Activated naive CD8-positive, alpha-beta T cell (primary cell): ENCODE measurements around the gene GLUD1.
A peak's percentile ranks its signal among the peaks of the same experiment; 100 is the strongest.
"Not testable (repeated sequence)": the region's sequence is repeated elsewhere in the genome, so short reads cannot be mapped to it uniquely, and the experiment has no call there.

Source experiments
- H3K27ac Mint-ChIP-seq: one replicate; pipeline ENCODE4 v1.8.0; 2021; ENCODE audit warnings: mixed read lengths
- H3K27me3 Mint-ChIP-seq: one replicate; pipeline ENCODE4 v1.8.0; 2021; ENCODE audit warnings: mixed read lengths
- H3K36me3 Mint-ChIP-seq: one replicate; pipeline ENCODE4 v1.8.0; 2021; ENCODE audit warnings: mixed read lengths
- H3K4me1 Mint-ChIP-seq: one replicate; pipeline ENCODE4 v1.8.0; 2021; ENCODE audit warnings: low read depth, mixed read lengths
- H3K4me3 Mint-ChIP-seq: one replicate; pipeline ENCODE4 v1.8.0; 2021; ENCODE audit warnings: mild to moderate bottlenecking, mixed read lengths
- H3K9me3 Mint-ChIP-seq: one replicate; pipeline ENCODE4 v1.8.0; 2021; ENCODE audit warnings: low read depth, mixed read lengths

GLUD1 gene

DNA sequence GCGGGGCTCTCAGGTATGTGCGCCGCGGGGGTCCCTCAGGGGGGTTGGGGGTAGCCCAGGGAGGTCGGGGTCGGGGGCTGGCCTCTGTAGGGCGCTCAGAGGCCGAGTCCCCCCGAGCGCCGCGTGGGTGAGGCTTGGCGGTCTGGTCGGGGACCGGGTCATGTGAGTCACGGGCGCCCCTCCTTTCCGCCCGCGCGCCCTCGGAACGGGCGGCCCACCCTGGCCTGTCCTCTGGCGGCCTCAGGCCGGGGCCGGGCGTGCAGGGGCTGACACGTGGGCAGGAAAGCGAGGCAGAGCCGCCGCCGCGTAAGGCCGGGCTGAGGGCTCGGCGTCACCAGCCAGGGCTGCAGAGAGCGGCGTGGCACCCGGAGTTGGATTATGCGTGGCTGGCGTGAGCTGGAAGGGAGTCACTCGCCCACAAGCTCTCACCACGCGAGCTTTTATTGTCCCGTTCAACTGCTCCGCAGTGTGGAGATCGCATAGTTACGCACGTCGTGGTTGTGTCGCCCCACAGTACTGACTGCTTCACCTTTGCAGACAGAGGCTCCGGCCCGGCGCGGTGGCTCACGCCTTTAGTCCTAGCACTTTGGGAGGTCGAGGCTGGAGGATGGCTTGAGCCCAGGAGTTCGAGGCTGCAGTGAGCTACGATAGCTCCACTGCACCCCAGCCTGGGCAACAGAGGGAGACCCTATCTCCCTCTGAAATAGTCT is 748 bp upstream of the GLUD1 start:
- peak overlapping the region; percentile 91 for H3K27ac Mint-ChIP-seq
- peaks cover 13% of the 10 kb centered on the region for H3K36me3 Mint-ChIP-seq
- H3K4me1 Mint-ChIP-seq = peaks cover 50% of the 10 kb centered on the region
- peak overlapping the region; percentile 91 for H3K4me3 Mint-ChIP-seq
- no peaks in the 10 kb centered on the region for H3K9me3 Mint-ChIP-seq
- H3K27me3 Mint-ChIP-seq = no peaks in the 10 kb centered on the region

DNA sequence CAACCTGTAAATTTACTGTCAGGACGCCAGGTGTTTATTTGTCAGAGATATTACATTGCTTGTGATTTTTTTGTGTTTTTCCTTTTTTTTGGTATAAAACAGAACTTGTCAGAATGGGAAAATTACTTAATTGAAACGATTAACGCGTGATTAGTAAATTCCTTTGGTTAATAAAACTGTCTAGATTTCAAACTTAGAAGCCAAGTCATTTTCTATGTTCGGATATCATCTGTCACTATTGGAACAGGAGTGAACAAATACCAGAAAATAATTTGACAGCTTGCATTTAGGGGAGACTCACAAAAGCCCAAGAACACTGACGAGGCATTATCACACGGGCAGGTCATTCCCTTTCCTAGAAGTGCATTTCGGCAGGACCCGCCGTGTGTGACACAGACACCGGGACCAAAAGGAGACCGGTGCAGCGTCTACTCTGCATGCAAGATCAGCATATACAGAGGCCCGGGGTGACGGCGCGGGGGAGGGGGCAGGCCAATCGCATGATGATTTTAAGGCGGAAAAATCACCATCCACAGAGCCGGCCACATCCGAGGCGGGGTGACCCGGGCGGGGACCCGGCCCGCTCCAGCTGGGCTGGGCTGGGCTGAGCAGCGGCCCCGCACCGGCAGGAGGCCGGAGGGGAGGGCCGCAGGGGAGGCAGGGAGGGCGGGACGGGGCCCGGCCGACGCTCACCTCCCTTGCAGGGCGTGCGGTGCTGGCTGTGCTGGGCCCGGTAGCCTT is 841 bp downstream of the GLUD1 start:
- Mint-ChIP-seq H3K4me1 (peaks cover 59% of the 10 kb centered on the region), H3K9me3 (no peaks in the 10 kb centered on the region), H3K27ac (peak overlapping the region; percentile 93), H3K36me3 (peaks cover 5% of the 10 kb centered on the region), H3K27me3 (no peaks in the 10 kb centered on the region), H3K4me3 (peak overlapping the region; percentile 94)

DNA sequence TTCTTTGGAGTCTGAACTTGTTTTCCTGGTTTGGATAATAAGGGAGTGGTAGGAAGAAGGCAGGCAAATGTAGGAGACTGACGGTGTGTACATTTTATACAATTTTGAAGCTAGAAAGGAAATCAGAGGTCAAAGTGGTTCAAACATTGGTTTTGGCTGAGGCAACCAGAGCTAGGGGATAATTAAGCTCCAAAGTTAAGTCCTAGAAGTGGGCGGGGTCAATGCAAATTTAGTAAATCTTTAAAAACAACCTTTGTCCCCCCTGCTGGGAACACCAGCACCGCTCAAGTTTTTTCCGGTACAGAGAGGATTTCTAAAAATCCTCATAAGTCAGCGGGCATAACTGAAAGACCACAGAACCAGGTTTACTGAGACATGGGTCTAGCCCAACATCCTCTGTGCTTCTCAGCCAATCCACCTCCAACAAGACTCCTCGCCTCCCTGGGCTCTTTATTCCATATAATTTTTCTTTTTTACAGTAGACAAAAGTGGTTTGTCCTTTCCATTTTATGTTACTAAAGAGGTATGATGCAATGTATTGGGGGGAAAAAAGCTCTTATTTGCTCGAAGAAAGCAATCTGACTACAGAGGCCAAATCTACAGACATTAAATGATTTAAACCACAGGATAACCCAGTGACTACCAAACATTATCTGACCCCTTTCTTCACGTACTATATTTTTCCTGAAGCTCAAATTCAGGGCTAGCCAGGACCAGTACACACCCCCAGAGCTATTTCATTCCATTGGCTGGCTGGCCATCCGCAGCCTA is 1.6 kb downstream of the GLUD1 start:
- H3K4me1 Mint-ChIP-seq = peaks cover 63% of the 10 kb centered on the region
- no peaks in the 10 kb centered on the region for H3K9me3 Mint-ChIP-seq
- H3K27me3 Mint-ChIP-seq = no peaks in the 10 kb centered on the region
- H3K36me3 Mint-ChIP-seq = peaks cover 6% of the 10 kb centered on the region
- H3K4me3 Mint-ChIP-seq = peak overlapping the region; percentile 94
- peak overlapping the region; percentile 88 for H3K27ac Mint-ChIP-seq

DNA sequence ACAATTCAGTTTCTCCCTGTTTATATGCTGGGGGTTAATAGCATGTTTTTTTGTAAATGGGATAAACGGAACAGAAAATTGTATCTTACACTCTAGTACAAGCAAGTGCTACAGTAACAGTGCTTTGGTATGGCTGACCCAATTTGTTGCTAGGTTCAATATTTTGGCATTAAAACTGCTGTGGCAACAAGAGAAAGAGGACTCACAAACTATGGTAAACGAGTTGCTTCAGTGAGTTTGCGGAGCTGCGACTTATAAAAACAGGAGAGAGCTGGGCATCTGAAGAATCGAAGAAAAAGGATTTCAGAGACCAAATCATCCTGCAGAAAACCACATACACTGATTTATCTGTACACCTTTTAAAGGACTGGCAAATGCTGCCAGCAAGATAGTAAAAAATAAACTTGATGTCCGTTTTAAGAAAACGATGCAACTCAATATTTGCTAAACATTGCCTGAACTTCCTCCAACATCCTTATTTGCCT is 2.2 kb downstream of the GLUD1 start:
- peaks cover 65% of the 10 kb centered on the region for H3K4me1 Mint-ChIP-seq
- peak overlapping the region; percentile 94 for H3K4me3 Mint-ChIP-seq
- no peaks in the 10 kb centered on the region for H3K27me3 Mint-ChIP-seq
- peak overlapping the region; percentile 88 for H3K27ac Mint-ChIP-seq
- peaks cover 5% of the 10 kb centered on the region for H3K36me3 Mint-ChIP-seq
- H3K9me3 Mint-ChIP-seq = no peaks in the 10 kb centered on the region

DNA sequence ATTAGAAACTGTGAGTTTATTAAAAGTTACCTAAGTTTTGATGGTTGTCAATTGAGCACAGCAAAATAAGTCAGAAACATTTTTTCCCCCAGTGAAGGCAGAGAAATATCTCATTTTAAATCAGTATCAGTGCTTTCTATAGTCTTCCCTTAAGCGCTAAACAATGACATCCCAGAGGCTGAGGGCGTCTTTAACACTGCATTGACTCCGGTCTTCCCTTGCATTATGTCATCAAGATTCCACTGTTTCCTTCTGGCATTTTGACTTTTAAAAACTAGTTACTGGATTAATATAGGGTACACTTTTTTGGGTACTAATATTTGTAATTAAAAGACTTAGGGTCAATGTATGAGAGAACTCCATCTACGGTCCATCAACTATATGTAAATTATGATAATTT is 3.9 kb downstream of the GLUD1 start:
- Mint-ChIP-seq H3K4me1 (peaks cover 71% of the 10 kb centered on the region), H3K27ac (no peak overlapping the region), H3K27me3 (no peaks in the 10 kb centered on the region), H3K4me3 (peak overlapping the region; percentile 20), H3K9me3 (no peaks in the 10 kb centered on the region), H3K36me3 (peaks cover 5% of the 10 kb centered on the region)

DNA sequence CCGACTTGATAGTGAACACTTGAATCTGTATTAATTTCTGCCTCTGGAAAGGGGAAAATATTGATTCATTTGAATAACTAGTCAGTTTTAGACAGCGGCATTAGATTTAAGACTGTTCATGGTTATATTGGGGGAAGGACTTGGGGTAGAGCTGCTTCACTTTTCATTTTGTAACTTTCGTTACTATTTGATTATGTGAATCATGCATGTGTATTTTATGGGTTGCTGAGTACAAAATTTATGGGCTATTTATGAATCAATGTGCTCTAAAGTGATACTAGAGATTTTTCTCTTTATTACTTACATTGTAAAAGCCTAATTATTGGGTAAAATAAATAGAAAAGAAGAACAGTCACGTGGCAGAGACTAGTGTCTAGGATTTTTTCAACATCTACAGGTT is 4.9 kb downstream of the GLUD1 start:
- H3K36me3 Mint-ChIP-seq = peaks cover 5% of the 10 kb centered on the region
- no peak overlapping the region for H3K4me3 Mint-ChIP-seq

DNA sequence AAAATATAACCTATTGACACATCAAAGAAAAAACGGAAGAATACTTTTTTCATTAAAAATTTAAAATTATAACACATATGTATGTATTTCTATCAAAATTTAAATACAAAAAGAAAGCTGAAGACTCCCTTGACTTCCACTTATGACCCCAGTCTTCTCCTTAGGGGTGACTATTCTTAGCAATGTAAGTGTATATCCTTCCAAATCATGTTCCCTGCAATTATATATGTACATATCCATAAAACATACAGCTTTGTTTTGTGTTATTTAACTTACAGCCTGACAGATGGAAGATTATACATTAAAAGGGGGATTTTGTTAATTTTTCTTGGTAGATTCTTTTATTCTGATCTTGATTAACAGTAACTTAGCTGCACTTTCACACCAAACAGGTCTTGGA is 9.1 kb downstream of the GLUD1 start:
- H3K27ac Mint-ChIP-seq = peak overlapping the region; percentile 61
- peak overlapping the region; percentile 51 for H3K4me3 Mint-ChIP-seq
- no peaks in the 10 kb centered on the region for H3K27me3 Mint-ChIP-seq
- H3K36me3 Mint-ChIP-seq = peaks cover 8% of the 10 kb centered on the region
- no peaks in the 10 kb centered on the region for H3K9me3 Mint-ChIP-seq
- peaks cover 72% of the 10 kb centered on the region for H3K4me1 Mint-ChIP-seq

More for the DNA sequence above, 4.9 kb downstream of the GLUD1 start:
- Mint-ChIP-seq H3K27ac (no peak overlapping the region), H3K9me3 (no peaks in the 10 kb centered on the region), H3K4me1 (peaks cover 75% of the 10 kb centered on the region), H3K27me3 (no peaks in the 10 kb centered on the region)

DNA sequence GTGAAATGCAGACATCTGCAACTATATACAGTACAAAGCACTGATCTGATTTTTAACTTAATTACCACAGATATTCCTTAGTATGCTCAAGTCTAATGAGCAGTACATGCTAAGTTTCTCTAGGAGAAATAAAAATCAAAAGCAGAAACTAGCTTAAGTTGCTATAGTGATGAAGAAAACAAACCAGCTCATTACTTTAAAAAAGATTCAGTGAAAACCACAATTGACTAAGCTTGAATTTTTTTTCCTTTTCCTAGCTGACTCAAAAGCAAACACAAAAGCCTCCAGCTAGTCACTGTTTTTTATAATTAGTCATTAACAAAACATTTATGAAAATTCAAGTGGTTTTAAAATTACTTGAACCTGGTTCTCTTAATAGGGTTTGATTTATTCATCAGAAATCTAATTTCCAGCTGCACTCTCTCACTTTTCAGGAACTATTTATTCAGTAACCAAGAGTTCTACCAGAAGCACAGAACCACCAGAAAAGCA is 10.3 kb downstream of the GLUD1 start:
- H3K27ac Mint-ChIP-seq = peak overlapping the region; percentile 83
- not testable (repeated sequence) for H3K9me3 Mint-ChIP-seq, H3K27me3 Mint-ChIP-seq, H3K36me3 Mint-ChIP-seq
- peaks cover 66% of the 10 kb centered on the region for H3K4me1 Mint-ChIP-seq
- H3K4me3 Mint-ChIP-seq = peak overlapping the region; percentile 71

DNA sequence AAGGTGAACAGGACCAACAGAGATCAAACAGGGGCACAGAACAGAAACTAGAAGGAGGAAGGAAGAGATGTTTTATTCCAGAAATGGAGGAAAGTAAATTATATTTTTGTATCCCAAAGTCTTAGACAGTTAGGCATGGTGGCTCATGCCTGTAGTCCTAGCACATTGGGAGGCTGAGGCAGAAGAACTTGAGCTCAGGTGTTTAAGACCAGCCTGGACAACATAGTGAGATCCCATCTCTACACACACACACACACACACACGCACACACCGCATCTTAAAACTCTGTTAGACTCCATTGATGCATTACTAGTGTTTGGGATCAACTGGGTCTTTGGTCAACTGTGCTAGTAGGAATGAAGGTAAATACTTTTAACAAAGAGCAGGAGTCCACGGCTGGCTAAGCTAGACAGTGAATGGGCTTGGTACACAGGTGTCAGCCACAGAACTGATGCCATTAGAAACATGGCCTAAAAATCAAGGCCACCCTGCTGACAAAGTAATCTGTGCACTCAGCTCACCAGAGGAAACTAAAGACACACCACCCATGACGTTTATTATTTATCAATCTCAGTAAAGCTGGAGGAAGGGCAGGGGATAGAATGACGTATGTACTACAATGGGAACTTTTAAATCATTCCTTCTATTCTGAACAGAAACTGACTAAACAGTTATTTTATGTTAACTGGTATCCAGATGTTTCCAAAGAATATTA is 10.9 kb downstream of the GLUD1 start:
- H3K27ac Mint-ChIP-seq = peak overlapping the region; percentile 72
- H3K27me3 Mint-ChIP-seq, H3K36me3 Mint-ChIP-seq, H3K9me3 Mint-ChIP-seq: not testable (repeated sequence)
- H3K4me1 Mint-ChIP-seq = peaks cover 61% of the 10 kb centered on the region
- H3K4me3 Mint-ChIP-seq = peak overlapping the region; percentile 71

DNA sequence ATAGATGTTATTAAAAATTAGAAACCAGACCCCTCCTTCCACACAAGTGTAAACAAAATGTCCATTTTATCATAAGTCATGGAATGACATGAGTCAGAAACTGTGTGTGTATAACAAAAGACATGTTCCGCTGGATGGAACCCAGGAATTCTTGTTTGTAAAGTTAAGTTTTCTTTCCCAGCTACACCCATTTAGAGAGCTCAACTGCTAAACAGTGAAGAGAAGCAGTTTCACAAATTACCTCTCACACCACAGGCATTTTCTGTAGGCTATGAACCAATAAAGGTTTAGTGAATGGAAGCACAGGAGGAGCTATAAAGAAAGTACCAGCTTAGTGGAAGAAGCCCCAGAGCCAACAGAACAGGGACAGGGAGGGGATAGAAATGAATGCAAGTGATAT is 12.4 kb downstream of the GLUD1 start:
- H3K4me3 Mint-ChIP-seq = peak overlapping the region; percentile 70
- not testable (repeated sequence) for H3K9me3 Mint-ChIP-seq, H3K27me3 Mint-ChIP-seq, H3K36me3 Mint-ChIP-seq
- H3K4me1 Mint-ChIP-seq = peaks cover 60% of the 10 kb centered on the region
- peak overlapping the region; percentile 82 for H3K27ac Mint-ChIP-seq

DNA sequence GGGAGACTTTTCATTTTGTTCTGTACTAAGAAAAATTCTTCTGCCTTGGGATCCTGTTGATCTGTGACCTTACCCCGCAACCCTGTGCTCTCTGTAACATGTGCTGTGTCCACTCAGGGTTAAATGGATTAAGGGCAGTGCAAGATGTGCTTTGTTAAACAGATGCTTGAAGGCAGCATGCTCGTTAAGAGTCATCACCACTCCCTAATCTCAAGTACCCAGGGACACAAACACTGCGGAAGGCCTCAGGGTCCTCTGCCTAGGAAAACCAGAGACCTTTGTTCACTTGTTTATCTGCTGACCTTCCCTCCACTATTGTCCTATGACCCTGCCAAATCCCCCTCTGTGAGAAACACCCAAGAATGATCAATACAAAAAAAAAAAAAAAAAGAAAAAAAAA is 13.1 kb downstream of the GLUD1 start:
- H3K4me1 Mint-ChIP-seq = peaks cover 55% of the 10 kb centered on the region
- not testable (repeated sequence) for H3K27me3 Mint-ChIP-seq, H3K4me3 Mint-ChIP-seq, H3K36me3 Mint-ChIP-seq, H3K9me3 Mint-ChIP-seq, H3K27ac Mint-ChIP-seq

DNA sequence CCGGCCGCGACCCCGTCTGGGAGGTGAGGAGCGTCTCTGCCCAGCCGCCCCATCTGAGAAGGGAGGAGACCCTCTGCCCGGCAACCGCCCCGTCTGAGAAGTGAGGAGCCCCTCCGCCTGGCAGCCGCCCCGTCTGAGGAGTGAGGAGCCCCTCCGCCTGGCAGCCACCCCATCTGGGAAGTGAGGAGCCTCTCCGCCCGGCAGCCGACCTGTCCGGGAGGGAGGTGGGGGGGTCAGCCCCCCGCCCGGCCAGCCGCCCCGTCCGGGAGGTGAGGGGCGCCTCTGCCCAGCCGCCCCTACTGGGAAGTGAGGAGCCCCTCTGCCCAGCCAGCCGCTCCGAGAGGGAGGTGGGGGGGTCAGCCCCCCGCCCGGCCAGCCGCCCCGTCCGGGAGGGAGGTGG is 14.0 kb downstream of the GLUD1 start:
- not testable (repeated sequence) for H3K4me3 Mint-ChIP-seq, H3K9me3 Mint-ChIP-seq
- H3K4me1 Mint-ChIP-seq = peaks cover 52% of the 10 kb centered on the region

DNA sequence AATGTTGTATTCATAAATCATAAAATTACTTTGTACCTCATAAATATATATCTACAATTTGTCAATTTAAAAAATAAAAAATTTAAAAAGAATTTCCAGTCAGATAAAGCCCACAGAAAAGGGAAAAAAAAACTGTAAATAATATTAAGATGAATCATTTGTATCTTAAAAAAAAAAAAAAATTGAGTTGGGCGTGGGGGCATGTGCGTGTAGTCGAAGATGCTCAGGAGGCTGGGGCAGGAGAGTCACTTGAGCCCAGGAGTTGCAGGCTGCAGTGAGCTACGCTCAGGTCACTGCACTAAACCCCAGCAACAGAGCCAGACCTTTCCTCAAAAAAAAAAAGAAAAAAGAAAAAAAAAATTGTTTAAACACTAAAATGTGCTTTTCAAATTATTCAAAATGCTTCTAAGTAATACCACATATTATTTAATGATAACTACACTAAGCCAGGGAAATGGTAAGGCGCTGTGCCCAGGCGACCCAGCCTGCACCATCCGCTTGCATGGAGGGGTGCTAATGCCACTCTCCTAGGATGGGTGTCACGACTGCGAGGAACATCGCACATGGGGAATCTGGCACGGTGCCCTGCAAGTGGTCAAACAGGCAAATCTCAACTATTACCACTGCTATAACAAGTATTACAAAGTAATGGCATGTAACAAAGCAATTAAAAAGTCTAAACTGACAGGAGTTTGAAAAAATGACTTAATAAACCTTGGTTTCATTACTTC is 15.4 kb downstream of the GLUD1 start:
- Mint-ChIP-seq H3K36me3 (peaks cover 7% of the 10 kb centered on the region), H3K4me3 (no peak overlapping the region), H3K27me3 (no peaks in the 10 kb centered on the region), H3K4me1 (peaks cover 44% of the 10 kb centered on the region), H3K9me3 (no peaks in the 10 kb centered on the region), H3K27ac (no peak overlapping the region)

More for the DNA sequence above, 14.0 kb downstream of the GLUD1 start:
- H3K27me3 Mint-ChIP-seq, H3K36me3 Mint-ChIP-seq, H3K27ac Mint-ChIP-seq: not testable (repeated sequence)

DNA sequence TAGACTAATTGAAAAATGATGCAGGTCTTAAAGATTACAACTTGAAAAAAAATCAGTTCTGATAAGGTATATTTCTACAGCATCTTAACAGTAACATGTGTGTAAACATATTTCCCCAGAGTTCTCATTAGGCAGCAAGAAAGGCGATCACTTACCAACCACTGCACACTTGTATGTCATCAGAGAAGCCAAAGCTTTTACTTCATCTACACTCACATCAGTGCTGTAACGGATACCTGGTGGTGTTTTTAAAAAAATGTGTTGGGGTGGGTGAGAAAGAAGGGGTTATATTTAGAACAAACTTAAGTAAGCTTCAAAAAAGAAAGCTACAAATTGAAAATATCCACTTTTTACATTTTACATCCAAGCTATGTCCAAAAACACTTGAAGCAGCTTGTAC is 18.2 kb downstream of the GLUD1 start:
- not testable (repeated sequence) for H3K4me3 Mint-ChIP-seq, H3K9me3 Mint-ChIP-seq, H3K27me3 Mint-ChIP-seq, H3K36me3 Mint-ChIP-seq, H3K27ac Mint-ChIP-seq
- peaks cover 19% of the 10 kb centered on the region for H3K4me1 Mint-ChIP-seq
